SKM-1 treated with dmso at 0.1 percent for 144 hours (cell line): ENCODE data around the gene UXS1.

Source experiments
- DNase-seq: peaks from one replicate; lab custom pipeline; 2025; ENCODE audit not compliant: unreplicated experiment; lab: John Stamatoyannopoulos, UW

The UXS1 gene

DNA sequence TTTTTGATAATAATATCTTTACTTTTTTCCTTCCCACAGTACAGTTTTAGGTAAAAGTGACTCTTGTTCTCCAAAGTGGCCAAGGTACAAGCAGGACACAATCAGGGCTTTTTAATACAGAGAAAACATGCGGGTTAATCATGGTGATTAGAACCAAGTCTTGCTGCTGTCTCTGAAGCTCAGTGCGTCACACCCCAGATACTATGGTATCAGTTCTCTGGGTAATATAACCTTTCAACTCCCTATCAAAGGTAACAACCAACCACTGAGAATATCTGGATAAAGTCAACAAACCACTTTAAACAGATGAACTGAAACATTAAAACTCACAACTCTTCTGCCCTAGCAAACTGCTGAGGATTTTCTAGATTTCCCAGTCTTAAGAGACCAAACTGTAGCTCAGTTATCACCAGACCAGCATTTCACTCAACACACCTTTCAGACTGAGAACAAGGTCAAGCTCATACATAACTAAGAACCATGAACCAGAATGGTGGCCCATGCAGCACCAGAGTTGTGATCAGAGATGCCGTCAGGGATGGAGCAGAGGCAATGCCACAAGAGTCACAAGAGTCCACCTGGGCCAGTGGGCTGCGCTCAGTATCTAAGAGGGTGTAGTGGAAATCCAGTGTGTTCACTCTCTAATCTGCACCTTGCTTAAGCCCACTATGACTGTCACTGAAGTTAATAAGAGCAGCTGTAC, 103.0 kb downstream of the UXS1 start:
- no peak for DNase-seq

GRCh38 chr2:106089611-106090010, 104.5 kb downstream of the UXS1 start:
- no peak for DNase-seq

GRCh38 chr2:106085181-106085940, 108.7 kb downstream of the UXS1 start:
- DNase-seq = no peak

GRCh38 chr2:106080959-106081358, 113.1 kb downstream of the UXS1 start:
- no peak for DNase-seq

DNA sequence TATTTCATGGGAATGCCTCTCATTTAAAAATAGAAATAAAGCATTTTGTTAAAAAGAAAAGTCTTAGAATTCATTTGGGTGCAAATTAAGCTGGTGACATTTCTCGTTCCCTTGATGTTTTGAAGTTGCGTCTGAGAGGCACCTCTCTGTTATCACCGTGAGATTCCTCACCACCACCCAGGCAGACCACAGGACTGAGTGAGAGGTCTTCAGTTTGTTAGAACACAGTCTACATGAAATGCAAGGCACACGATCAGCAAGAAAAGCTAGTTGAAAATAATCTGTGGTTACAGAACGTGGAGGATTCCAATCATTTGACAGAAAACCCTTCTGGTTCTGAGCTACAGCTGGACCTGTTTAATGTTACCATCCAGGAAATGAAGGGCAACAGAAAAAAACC, 116.0 kb downstream of the UXS1 start:
- no peak for DNase-seq

- no peak for DNase-seq
Measured at GRCh38 chr2:106076941-106077340, 117.2 kb downstream of the UXS1 start.

- no peak for DNase-seq
Measured at GRCh38 chr2:106075048-106075447, 119.1 kb downstream of the UXS1 start.

GRCh38 chr2:106073678-106074406, 120.3 kb downstream of the UXS1 start:
- no peak for DNase-seq

DNA sequence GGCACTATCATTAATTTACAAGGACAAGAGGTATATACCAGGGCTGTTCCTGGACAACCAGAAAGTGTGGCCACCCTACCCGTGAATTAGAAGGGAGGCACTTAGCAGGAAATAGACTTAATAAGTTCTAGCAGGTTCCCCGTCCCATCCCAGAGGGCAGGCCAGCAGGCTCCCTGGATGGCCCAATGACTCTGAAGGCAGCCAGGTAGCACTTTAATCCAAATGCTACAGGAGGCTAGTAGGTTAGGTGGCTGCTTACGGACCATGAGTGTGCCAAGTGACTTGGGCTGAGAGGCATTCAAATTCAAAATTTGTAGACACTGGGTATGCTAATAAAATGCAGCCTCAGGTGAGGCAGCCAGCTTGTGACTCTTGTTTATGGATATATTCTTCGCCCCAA, 123.9 kb downstream of the UXS1 start:
- no peak for DNase-seq

GRCh38 chr2:106068451-106068850, 125.7 kb downstream of the UXS1 start:
- DNase-seq = no peak

DNA sequence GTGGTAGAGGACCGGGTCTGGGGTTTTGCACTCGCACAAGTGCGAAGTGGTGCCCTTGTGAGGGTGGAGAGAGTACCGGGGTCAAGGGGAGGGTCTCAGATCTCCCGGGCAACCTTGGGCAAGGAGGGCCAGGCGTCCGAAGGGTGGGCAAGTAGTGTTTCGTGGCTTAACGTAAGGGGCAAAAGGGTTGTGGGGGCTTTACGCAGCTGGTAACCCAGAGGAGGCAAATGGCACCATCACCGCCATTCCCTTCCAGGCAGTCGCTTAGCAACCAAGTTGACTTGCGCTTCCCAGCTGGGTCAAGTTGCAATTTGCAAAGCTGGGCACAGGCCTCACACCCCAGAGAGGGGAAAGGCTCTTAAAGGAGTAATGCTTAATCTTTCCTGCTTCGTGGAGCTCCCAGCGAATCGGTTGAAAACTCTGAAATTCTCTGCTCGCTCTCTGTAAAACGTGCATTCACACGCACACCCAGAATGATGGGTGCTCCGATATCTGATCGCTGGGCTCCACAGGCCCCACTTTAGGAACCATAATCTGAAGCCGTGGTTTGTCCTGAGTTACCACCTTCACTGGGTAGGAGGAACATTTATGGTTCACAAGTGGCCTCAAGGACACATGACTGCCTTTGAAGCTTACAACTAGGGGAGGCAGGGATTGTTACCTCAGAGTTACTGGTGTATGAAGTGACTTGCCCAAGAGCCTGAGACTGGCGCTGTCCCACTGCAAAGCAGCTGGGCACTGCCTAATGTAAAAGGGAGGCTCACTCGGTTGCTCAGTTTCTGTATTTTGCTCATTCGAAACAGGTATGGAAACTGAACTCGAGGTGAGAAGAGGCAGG, 127.9 kb downstream of the UXS1 start:
- DNase-seq = no peak

DNA sequence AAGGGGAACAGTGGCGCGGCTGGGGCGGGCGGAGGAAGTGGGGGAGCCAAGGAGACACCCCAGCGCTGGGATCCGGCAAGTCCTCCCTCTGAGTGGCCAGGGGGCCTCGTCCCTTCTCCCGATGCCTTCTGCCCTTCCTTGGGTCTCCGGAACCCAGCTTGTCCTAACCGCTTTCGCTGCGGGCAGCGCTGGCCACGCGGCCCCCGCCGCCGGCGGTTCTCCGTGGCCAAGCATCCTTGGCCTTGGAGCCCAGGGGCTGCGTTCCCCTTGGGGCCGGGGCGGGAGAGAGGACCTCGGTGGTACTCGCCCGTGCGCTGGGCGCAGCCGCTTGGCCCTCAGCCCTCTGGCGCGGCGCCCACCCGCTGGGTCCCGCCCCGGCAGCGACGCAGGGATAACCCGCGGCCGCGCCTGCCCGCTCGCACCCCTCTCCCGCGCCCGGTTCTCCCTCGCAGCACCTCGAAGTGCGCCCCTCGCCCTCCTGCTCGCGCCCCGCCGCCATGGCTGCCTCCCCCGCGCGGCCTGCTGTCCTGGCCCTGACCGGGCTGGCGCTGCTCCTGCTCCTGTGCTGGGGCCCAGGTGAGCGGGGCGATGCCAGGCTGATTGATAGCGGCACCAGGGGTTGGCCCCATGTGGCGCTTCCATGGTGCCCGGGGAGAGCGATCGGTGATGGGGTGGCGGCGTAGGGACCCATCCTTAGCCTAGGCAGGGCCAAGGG, 128.7 kb downstream of the UXS1 start:
- DNase-seq = no peak

DNA sequence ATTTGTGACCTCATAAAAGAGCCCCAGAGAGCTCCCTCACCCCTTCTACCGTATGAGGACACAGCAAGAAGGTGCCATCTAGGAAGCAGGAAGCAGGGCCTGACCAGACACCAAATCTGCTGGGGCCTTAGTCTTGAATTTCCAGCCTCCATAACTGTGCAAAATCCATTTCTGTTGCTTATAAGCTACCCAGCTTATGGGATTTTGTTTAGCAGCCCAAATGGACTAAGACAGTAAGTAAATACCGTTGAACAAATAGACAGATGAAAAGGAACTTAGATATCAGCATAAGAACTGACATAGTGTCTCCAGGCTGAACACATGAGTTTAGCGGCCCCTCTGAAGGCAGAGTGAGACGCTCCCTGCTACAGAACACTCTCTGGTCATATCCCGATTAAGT, 130.9 kb downstream of the UXS1 start:
- no peak for DNase-seq

- DNase-seq = no peak
Measured at GRCh38 chr2:106062627-106063026, 131.5 kb downstream of the UXS1 start.

DNA sequence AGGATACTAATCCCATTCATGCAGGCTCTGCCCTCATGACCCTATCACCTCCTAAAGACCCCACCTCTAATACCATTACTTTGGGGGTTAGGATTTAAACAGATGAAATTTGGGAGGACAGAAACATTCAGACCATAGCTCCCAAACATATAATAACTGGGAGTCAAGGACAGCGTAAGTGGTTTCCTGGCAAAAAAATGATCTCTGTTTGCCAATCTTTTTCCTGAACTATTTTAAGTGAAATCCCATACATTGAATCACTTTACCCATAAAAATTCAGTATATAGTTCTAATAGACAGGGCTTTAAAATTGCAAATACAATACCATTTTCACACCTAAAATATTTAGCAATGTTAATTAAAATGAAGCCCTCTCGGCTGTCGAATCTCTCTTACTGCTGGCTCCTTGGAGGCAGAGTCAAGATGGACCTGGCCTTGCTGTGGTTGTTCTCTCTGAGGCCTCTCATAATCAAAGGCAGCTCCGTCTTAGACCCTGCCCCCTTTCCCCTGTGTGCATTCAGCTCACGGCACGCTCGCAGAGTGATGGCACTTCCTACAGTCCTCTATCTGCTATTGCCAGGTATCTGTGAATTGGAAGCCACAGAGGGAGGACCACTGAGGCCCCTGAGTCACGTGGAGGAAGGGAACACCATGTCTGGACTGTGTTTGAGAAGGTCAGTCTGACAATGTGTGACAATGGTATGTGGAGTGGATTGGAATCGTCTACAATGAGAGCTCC, 132.3 kb downstream of the UXS1 start:
- no peak for DNase-seq

- DNase-seq = no peak
Measured at GRCh38 chr2:106059416-106060065, 134.6 kb downstream of the UXS1 start.

DNA sequence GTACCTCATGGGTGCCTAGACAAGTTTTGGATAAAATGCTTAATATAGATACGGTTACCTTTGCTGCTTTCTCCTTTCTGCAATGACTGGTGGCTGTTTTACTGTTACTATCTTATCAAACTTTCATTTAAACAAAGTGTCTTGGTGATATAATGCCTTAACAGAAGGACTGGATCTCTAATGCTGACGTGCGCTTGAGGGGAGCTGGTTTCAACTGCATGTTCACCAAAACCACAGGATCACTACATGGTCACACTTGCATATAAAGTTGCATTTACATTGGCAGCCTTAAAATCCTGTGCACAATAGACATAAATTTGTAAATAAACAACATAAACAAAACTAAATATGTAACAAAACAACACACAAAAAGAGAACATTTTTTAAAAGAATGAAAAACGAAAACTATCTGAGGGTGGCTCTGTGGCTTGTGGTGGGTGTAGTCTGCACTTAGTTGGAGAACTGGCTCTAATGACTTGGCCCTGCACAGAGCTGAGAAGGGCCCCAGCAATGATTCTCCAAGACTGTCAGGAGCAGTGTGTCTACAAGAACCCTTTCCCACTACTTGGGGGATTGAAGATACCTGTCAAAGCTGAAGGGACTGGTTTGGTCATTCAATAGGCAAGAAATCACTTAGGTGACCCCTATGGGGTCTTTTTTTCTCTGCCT, 135.5 kb downstream of the UXS1 start:
- no peak for DNase-seq

DNA sequence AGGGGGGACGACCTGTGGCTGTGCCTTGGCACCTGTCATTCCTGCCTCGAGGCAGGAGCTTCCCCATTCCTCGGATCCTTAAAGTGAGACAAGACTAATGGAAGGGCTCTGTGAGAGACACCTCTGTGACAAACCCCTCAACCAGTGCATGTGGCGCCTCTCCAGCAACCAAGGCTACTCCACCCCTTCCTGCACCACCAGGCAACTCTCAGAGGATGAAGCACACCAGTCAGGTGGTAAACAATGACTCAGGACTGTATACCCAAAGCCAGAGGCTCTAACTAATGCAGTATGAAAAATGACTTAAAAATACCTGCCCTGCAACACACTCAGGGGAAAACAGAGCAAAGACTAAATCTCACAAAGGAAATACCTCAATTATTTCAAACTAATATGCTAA, 136.9 kb downstream of the UXS1 start:
- DNase-seq = no peak
